ENCODE results near the gene LMOD2. TPM values are rescaled to one million over a fixed set of nuclear protein-coding genes. Genes with fewer than 3 reads are reported as not detected.

Gene LMOD2
- total RNA-seq, 1 experiment from 2014 or later = not detected

- intact Hi-C loops (cut with micrococcal nuclease; ENCODE audit: unreplicated experiment) = no loop called here
- Histone ChIP-seq H3K27ac (ENCODE audit: low read length) (no peak overlapping the region), H3K4me3 (ENCODE audit: low read depth in 2 of 2, low read length in 2 of 2) (no peak overlapping the region), H3K4me1 (ENCODE audit: control insufficient read depth, insufficient read depth, low read length) (no peaks in the 10 kb centered on the region), H3K27me3 (ENCODE audit: control insufficient read depth, insufficient read depth, low read length) (no peaks in the 10 kb centered on the region), H3K9me3 (ENCODE audit: control insufficient read depth, insufficient read depth, low read depth, low read length) (no peaks in the 10 kb centered on the region), H3K36me3 (ENCODE audit: control insufficient read depth, insufficient read depth, low read length) (no peaks in the 10 kb centered on the region)
- in situ Hi-C loops (cut with HindIII; ENCODE audit: low pct_unique_long_range_greater_than_20kb, low sequenced_read_pairs) = no loop called here
- BruUV-seq (replicated peaks) = no TSS peak
- POLR2A ChIA-PET = no interaction called here
- ATAC-seq = no peak
- CTCF ChIA-PET = no interaction called here
- no peak for DNase-seq (ENCODE audit: low read depth, low spot score)
- TF ChIP-seq, protein P1, sequence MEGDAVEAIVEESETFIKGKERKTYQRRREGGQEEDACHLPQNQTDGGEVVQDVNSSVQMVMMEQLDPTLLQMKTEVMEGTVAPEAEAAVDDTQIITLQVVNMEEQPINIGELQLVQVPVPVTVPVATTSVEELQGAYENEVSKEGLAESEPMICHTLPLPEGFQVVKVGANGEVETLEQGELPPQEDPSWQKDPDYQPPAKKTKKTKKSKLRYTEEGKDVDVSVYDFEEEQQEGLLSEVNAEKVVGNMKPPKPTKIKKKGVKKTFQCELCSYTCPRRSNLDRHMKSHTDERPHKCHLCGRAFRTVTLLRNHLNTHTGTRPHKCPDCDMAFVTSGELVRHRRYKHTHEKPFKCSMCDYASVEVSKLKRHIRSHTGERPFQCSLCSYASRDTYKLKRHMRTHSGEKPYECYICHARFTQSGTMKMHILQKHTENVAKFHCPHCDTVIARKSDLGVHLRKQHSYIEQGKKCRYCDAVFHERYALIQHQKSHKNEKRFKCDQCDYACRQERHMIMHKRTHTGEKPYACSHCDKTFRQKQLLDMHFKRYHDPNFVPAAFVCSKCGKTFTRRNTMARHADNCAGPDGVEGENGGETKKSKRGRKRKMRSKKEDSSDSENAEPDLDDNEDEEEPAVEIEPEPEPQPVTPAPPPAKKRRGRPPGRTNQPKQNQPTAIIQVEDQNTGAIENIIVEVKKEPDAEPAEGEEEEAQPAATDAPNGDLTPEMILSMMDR (IDR thresholded peaks at IDR 0.05) = no peak
- TF ChIP-seq TCF7L2 (IDR thresholded peaks at IDR 0.05; ENCODE audit: low read depth, low read length) (no peak), SIN3A (IDR thresholded peaks at IDR 0.05; ENCODE audit: borderline replicate concordance, insufficient read depth, low read depth, low read length) (no peak), REST (IDR thresholded peaks at IDR 0.05; ENCODE audit: insufficient read depth in 1 of 2, low read depth in 2 of 2, low read length in 1 of 2) (no peak)
Measured at GRCh38 chr7:123625254-123625653, 30.4 kb upstream of the LMOD2 start.

- H3K36me3 ChIP-seq (ENCODE audit: control insufficient read depth, insufficient read depth, low read length) = no peaks in the 10 kb centered on the region
- H3K9me3 ChIP-seq (ENCODE audit: control insufficient read depth, insufficient read depth, low read depth, low read length) = no peaks in the 10 kb centered on the region
- ATAC-seq (no peak), DNase-seq (ENCODE audit: low read depth, low spot score) (no peak)
- H3K27ac ChIP-seq (ENCODE audit: low read length) = no peak overlapping the region
- intact Hi-C loops (cut with micrococcal nuclease; ENCODE audit: unreplicated experiment) = no loop called here
- in situ Hi-C loops (cut with HindIII; ENCODE audit: low pct_unique_long_range_greater_than_20kb, low sequenced_read_pairs) = no loop called here
- no peak overlapping the region for H3K4me3 ChIP-seq (ENCODE audit: low read depth in 2 of 2, low read length in 2 of 2)
- BruUV-seq (replicated peaks) = no TSS peak
- no peaks in the 10 kb centered on the region for H3K4me1 ChIP-seq (ENCODE audit: control insufficient read depth, insufficient read depth, low read length)
- ChIA-PET CTCF (no interaction called here), POLR2A (no interaction called here)
- no peak for TF ChIP-seq SIN3A (IDR thresholded peaks at IDR 0.05; ENCODE audit: borderline replicate concordance, insufficient read depth, low read depth, low read length)
- TF ChIP-seq TCF7L2 (IDR thresholded peaks at IDR 0.05; ENCODE audit: low read depth, low read length) = no peak
- no peak for TF ChIP-seq POLR2AphosphoS5 (IDR thresholded peaks at IDR 0.05; ENCODE audit: low read depth, low read length)
- no peak for TF ChIP-seq REST (IDR thresholded peaks at IDR 0.05; ENCODE audit: insufficient read depth in 1 of 2, low read depth in 2 of 2, low read length in 1 of 2)
- TF ChIP-seq, protein P1 (IDR thresholded peaks at IDR 0.05) = no peak
- H3K27me3 ChIP-seq (ENCODE audit: control insufficient read depth, insufficient read depth, low read length) = no peaks in the 10 kb centered on the region
Measured at GRCh38 chr7:123627851-123628250, 27.8 kb upstream of the LMOD2 start.

All from Panc1 (cell line).